K562 (cell line): ENCODE data around the gene ARMC6. TPM values are rescaled to one million over a fixed set of nuclear protein-coding genes. Genes with fewer than 3 reads are reported as not detected.
A peak's percentile ranks its signal among the peaks of the same experiment; 100 is the strongest.

Experiments used
- ATAC-seq: fragments of 200-7000 bp; cut with Tn5 transposase; 3 replicates; pipeline ENCODE4 v1.9.1; 2020; ENCODE audit warnings: moderate library complexity
- BruUV-seq: library from RNA; stranded (reverse); fragments of 400-500 nt; replicated peaks from 2 replicates; lab custom pipeline; 2021; lab: Mats Ljungman, UMichigan
- CTCF ChIA-PET: fragments of 300-600 bp; formaldehyde crosslinking; extraction: SDS; loops from one replicate; lab custom pipeline; 2021; ENCODE audit warnings: low intra/inter-chr PET ratio; lab: Yijun Ruan, JAX
- POLR2A ChIA-PET: fragments of 300-600, 350-650 bp; sonication (Branson Sonifier 250); formaldehyde crosslinking; extraction: SDS; loops from one replicate; lab custom pipeline; 2021; ENCODE audit warnings: antibody characterized with exemption, inconsistent platforms; lab: Yijun Ruan, JAX
- DNase-seq, 4 experiments: peaks; one replicate each; pipeline versions ENCODE4 v3.0.0 to v3.0.0-alpha.2; 2011 to 2018; ENCODE audit warnings: low spot score in 3 of 4, mixed read lengths in 3 of 4; ENCODE audit errors: extremely low read depth in 1 of 4
- FAIRE-seq: peaks from 2 replicates; lab custom pipeline; 2011; peaks lifted over from hg19 to GRCh38; lab: Jason Lieb, UNC
- H2AFZ ChIP-seq: 2 replicates; pipeline ENCODE4 v1.6.0; 2011; ENCODE audit warnings: low read depth, low read length, control low read depth, inconsistent platforms
- H3K27ac ChIP-seq: fragments of 200-600 bp; 3 replicates; pipeline ENCODE4 v1.8.0; 2011; ENCODE audit warnings: low read depth, mild to moderate bottlenecking, control low read depth, inconsistent platforms, low read length, moderate library complexity, mixed read lengths; ENCODE audit errors: extremely low read depth
- H3K27me3 ChIP-seq, 2 experiments: fragments of 300-600 bp in 1 of 2; 2 replicates in 1 of 2; 3 replicates in 1 of 2; pipeline versions ENCODE4 v1.6.0 to v1.8.0; 2011; ENCODE audit warnings: inconsistent platforms in 2 of 2, low read length in 2 of 2, mild to moderate bottlenecking in 1 of 2, mixed read lengths in 1 of 2, moderate library complexity in 1 of 2; ENCODE audit not compliant: control insufficient read depth in 2 of 2, insufficient read depth in 2 of 2
- H3K36me3 ChIP-seq: fragments of 300-600 bp; 3 replicates; pipeline ENCODE4 v1.8.0; 2011; ENCODE audit warnings: mild to moderate bottlenecking, low read length, inconsistent platforms; ENCODE audit not compliant: control insufficient read depth, insufficient read depth
- H3K4me1 ChIP-seq, 2 experiments: fragments of 200-600 bp in 1 of 2; replicated peaks in 1 of 2; 2 replicates in 1 of 2; 3 replicates in 1 of 2; pipeline versions ENCODE4 v1.5.1 to v1.8.0; 2011; ENCODE audit warnings: inconsistent platforms in 2 of 2, low read length in 2 of 2, mild to moderate bottlenecking in 1 of 2, mixed read lengths in 1 of 2, moderate library complexity in 1 of 2; ENCODE audit not compliant: control insufficient read depth in 2 of 2, insufficient read depth in 2 of 2
- H3K4me2 ChIP-seq: 2 replicates; pipeline ENCODE4 v1.6.1; 2011; ENCODE audit warnings: low read length, control low read depth, inconsistent platforms, mixed read lengths; ENCODE audit not compliant: insufficient read depth
- H3K4me3 ChIP-seq: fragments of 200-600 bp; sonication (generic), shearing (Covaris generic); 2 replicates; pipeline ENCODE4 v1.5.1; 2016; ENCODE audit warnings: control low read depth, inconsistent platforms
- H3K79me2 ChIP-seq: fragments of 200-600 bp; 3 replicates; pipeline ENCODE4 v1.8.0; 2011; ENCODE audit warnings: low read length, inconsistent platforms; ENCODE audit not compliant: control insufficient read depth, insufficient read depth
- H3K9ac ChIP-seq, 2 experiments: 2 replicates each; pipeline versions ENCODE4 v1.6.0 to v1.6.1; 2011; ENCODE audit warnings: low read depth in 2 of 2, low read length in 2 of 2, control low read depth in 1 of 2, inconsistent platforms in 1 of 2, mild to moderate bottlenecking in 1 of 2, mixed read lengths in 1 of 2; ENCODE audit not compliant: insufficient read depth in 1 of 2
- H3K9me1 ChIP-seq: one replicate; pipeline ENCODE4 v1.6.0; 2011; ENCODE audit warnings: inconsistent platforms, mild to moderate bottlenecking, low read length, moderate library complexity; ENCODE audit not compliant: control insufficient read depth, insufficient read depth
- H3K9me3 ChIP-seq: replicated peaks from 2 replicates; pipeline ENCODE4 v1.5.1; 2011; ENCODE audit warnings: low read depth, low read length, inconsistent platforms; ENCODE audit not compliant: control insufficient read depth, insufficient read depth
- H4K20me1 ChIP-seq: replicated peaks from 2 replicates; pipeline ENCODE4 v1.6.1; 2011; ENCODE audit warnings: low read length, inconsistent platforms, mixed read lengths; ENCODE audit not compliant: control insufficient read depth, insufficient read depth
- CAMTA2 ChIP-seq: fragments of 250-450 bp; sonication (Bioruptor Pico); conservative IDR thresholded peaks from 2 replicates; pipeline ENCODE4 v1.5.1; 2022
- E2F6 ChIP-seq, 2 experiments: IDR thresholded peaks; 2 replicates each; pipeline ENCODE4 v1.6.1; 2011; ENCODE audit warnings: borderline replicate concordance in 1 of 2, control low read depth in 1 of 2, low read depth in 1 of 2, low read length in 1 of 2, mild to moderate bottlenecking in 1 of 2, mixed read lengths in 1 of 2, moderate library complexity in 1 of 2; ENCODE audit not compliant: insufficient read depth in 1 of 2, insufficient read length in 1 of 2, poor library complexity in 1 of 2, severe bottlenecking in 1 of 2; ENCODE audit errors: extremely low read depth in 1 of 2
- JUNB ChIP-seq: fragments of 450-650 bp; formaldehyde crosslinking; conservative IDR thresholded peaks from 2 replicates; pipeline ENCODE4 v1.4.0; 2020; ENCODE audit warnings: mild to moderate bottlenecking
- MITF ChIP-seq: IDR thresholded peaks from 2 replicates; pipeline ENCODE4 v1.6.1; 2014; ENCODE audit warnings: antibody characterized with exemption
- TAF1 ChIP-seq: IDR thresholded peaks from 2 replicates; pipeline ENCODE4 v1.6.1; 2011; ENCODE audit warnings: mild to moderate bottlenecking, low read length, moderate library complexity; ENCODE audit not compliant: insufficient read depth, control insufficient read depth, severe bottlenecking; ENCODE audit errors: extremely low read depth
- TEAD4 ChIP-seq, 2 experiments: sonication (generic) in 1 of 2; formaldehyde crosslinking in 1 of 2; IDR thresholded peaks; 2 replicates each; pipeline versions ENCODE4 v1.6.1 to v1.8.0; 2012 to 2022; ENCODE audit warnings: borderline replicate concordance in 1 of 2, inconsistent platforms in 1 of 2, low read length in 1 of 2, mild to moderate bottlenecking in 1 of 2, missing genetic modification reagents in 1 of 2
- U2AF1 ChIP-seq: fragments of 200-400 bp; formaldehyde crosslinking; optimal IDR thresholded peaks from 2 replicates; pipeline ENCODE3; 2017; ENCODE audit warnings: mild to moderate bottlenecking, low read depth, low read length, moderate library complexity
- ZNF766 ChIP-seq: fragments of 200-800 bp; sonication (Bioruptor generic); conservative IDR thresholded peaks from 2 replicates; pipeline ENCODE4 v1.6.1; 2016; ENCODE audit warnings: missing genetic modification characterization, missing compliant biosample characterization
- WGBS: fragments of 100-300 bp; shearing (Covaris generic); methylation state at CpG from one replicate; pipeline ENCODE4 v1.1.6; 2016; ENCODE audit warnings: low coverage, mixed read lengths; ENCODE audit not compliant: insufficient coverage; ENCODE audit errors: missing lambda C conversion rate; 5-methylcytosine and 5-hydroxymethylcytosine counted together
- in situ Hi-C: fragments of 300-500 bp; cut with MboI; formaldehyde crosslinking; loops from 4 replicates; pipeline ENCODE4 v1.15.0; 2018; ENCODE audit warnings: inconsistent platforms, mixed read lengths
- intact Hi-C: fragments of 100-400 bp; cut with micrococcal nuclease; formaldehyde crosslinking; loops from 2 replicates; pipeline ENCODE4 v1.14.2; 2022
- polyA plus RNA-seq, 8 experiments: library from polyadenylated mRNA; depleted of rRNA in 4 of 8; stranded (reverse) in 5 of 8; unstranded in 3 of 8; fragments of >200 nt; fragmentation: Nextera tagmentation in 2 of 8; fragmentation: Illumina TruSeq in 1 of 8; extraction: Ambion mirVana in 2 of 8; extraction: Trizol in 1 of 8; gene quantifications; 2 replicates each; pipeline versions ENCODE4 v1.2.1 to v1.2.3, GENCODE V29; 2011 to 2014; ENCODE audit warnings: inconsistent platforms in 1 of 8, missing spikeins in 1 of 8
- total RNA-seq, 7 experiments: library from RNA; depleted of rRNA in 6 of 7; stranded (reverse); fragments of >200 nt in 6 of 7; fragmentation: Illumina TruSeq in 2 of 7; extraction: Trizol in 2 of 7; gene quantifications; 2 replicates each; pipeline versions ENCODE4 v1.2.1 to v1.2.3, GENCODE V29; 2011 to 2021; ENCODE audit warnings: low replicate concordance in 1 of 7

The ARMC6 gene
- total and polyA plus RNA-seq, 9 of the 15 experiments (the other 6 are each of a cell fraction or from before 2014, with no cell fraction given) = 2.1 to 93.4 (median 63.6) TPM

- Histone ChIP-seq H4K20me1 (no peaks in the 10 kb centered on the region), H3K4me2 (no peak overlapping the region), H3K27me3 (no peaks in the 10 kb centered on the region), H3K36me3 (peaks cover 40% of the 10 kb centered on the region; the same call in 2 of the 3 replicates), H3K9me1 (peaks cover 4% of the 10 kb centered on the region), H3K27ac (no peak overlapping the region), H3K4me1 (peaks cover 0 to 12% of the 10 kb centered on the region in 2 experiments; a peak in 2 of 5 replicates), H3K9me3 (no peaks in the 10 kb centered on the region), H3K9ac (peak overlapping the region in 1 of 2 experiments; percentile 31; a peak in 1 of 4 replicates), H2AFZ (no peak overlapping the region), H3K4me3 (no peak overlapping the region), H3K79me2 (no peaks in the 10 kb centered on the region)
- DNase-seq (no peak), ATAC-seq (no peak), FAIRE-seq (no peak)
- no TSS peak for BruUV-seq
- in situ Hi-C loops (no loop called here), intact Hi-C loops (no loop called here)
- no peak for TF ChIP-seq MITF
- no peak for TF ChIP-seq TAF1
- TF ChIP-seq U2AF1 = no peak
- no peak for TF ChIP-seq ZNF766 (CRISPR knock-in tag)
- no peak for TF ChIP-seq TEAD4 (IDR thresholded peaks at IDR 0.05; ENCODE audit: low read length)
- no peak for TF ChIP-seq TEAD4 (CRISPR knock-in tag; IDR thresholded peaks at IDR 0.05; ENCODE audit: borderline replicate concordance)
- TF ChIP-seq CAMTA2 = no peak
- TF ChIP-seq JUNB (CRISPR knock-in tag) = no peak
- no peak for TF ChIP-seq E2F6 (IDR thresholded peaks at IDR 0.05; ENCODE audit: borderline replicate concordance in 1 of 2, extremely low read depth in 1 of 2, insufficient read depth in 1 of 2, insufficient read length in 1 of 2, low read depth in 1 of 2, low read length in 1 of 2, poor library complexity in 1 of 2, severe bottlenecking in 1 of 2)
- CTCF ChIA-PET = no interaction called here
- POLR2A ChIA-PET = interaction anchor here (1.4 kb wide), 1 partner anchor 9 kb away, joined by 4 read pairs; no protein-coding TSS in a partner anchor
- WGBS = 82% methylated on average over 7 of the region's 7 CpGs
Measured at GRCh38 chr19:19094513-19094912, 61.1 kb downstream of the ARMC6 start.
